ENCODE results near the gene NAV3.

- TF ChIP-seq POLR2A (IDR thresholded peaks at IDR 0.05) = no peak
- TF ChIP-seq CTCF (IDR thresholded peaks at IDR 0.05) = no peak
- no peak for TF ChIP-seq POLR2AphosphoS5 (IDR thresholded peaks at IDR 0.05)
Measured at GRCh38 chr12:78156751-78157150, 326.1 kb downstream of the NAV3 start.

Data from gastroesophageal sphincter (tissue), 3 donors.